HFFc6 (cell line): ENCODE data around the gene KIF9. TPM values are rescaled to one million over a fixed set of nuclear protein-coding genes. Genes with fewer than 3 reads are reported as not detected.

Experiments
- DNase-seq: peaks from one replicate; pipeline ENCODE4 v3.0.0-alpha.2; 2018
- H3K27ac Mint-ChIP-seq: 2 replicates; pipeline ENCODE4 v1.8.0; 2020; ENCODE audit warnings: mild to moderate bottlenecking, mixed read lengths
- H3K27me3 Mint-ChIP-seq: 2 replicates; pipeline ENCODE4 v1.8.0; 2021; ENCODE audit warnings: mild to moderate bottlenecking, moderate library complexity, mixed read lengths; ENCODE audit not compliant: insufficient read depth
- H3K36me3 Mint-ChIP-seq: 2 replicates; pipeline ENCODE4 v1.8.0; 2021; ENCODE audit warnings: low read depth, mixed read lengths
- H3K4me1 Mint-ChIP-seq: 2 replicates; pipeline ENCODE4 v1.8.0; 2020; ENCODE audit warnings: low read depth, mixed read lengths
- H3K4me3 Mint-ChIP-seq: 2 replicates; pipeline ENCODE4 v1.8.0; 2020; ENCODE audit warnings: mild to moderate bottlenecking, moderate library complexity, mixed read lengths
- H3K9me3 Mint-ChIP-seq: 2 replicates; pipeline ENCODE4 v1.8.0; 2020; ENCODE audit warnings: mild to moderate bottlenecking, mixed read lengths
- total RNA-seq, 6 experiments: library from RNA; stranded (reverse); fragmentation: NEBNext Ultra II Directional; extraction: Animal tissue kit (Norgen Biotek cat#: 25700); gene quantifications; 2 replicates in 1 of 6; 3 replicates in 5 of 6; pipeline ENCODE4 v1.2.3, GENCODE V29; 2021
- TF ChIP-seq, protein P1 (sequence below): fragments of 200-600 bp; sonication (generic); IDR thresholded peaks from 2 replicates; pipeline ENCODE4 v1.5.0; 2021; ENCODE audit warnings: antibody characterized with exemption, mild to moderate bottlenecking

KIF9 gene
- total RNA-seq, 6 experiments from 2014 or later, result 5.0 to 8.6 (median 5.7) TPM

DNA sequence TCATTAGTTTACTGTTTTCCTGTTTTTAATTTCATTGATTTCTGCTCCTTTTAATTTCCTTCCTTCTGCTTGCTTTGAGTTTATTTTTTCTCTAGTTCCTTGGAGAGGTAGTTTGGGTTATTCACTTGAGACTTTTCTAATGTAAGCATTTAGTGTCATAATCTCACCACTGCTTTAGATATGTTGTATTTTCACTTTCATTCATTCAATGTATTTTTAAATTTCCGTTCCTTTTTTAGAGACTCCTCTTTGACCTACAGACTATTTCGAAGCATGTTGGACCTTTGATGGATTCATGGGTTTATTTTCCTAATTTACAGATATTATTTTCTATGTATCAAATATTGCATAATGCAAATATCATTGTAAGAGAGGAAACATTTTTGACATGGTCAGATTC, 23.4 kb upstream of the KIF9 start:
- Mint-ChIP-seq H3K27ac (no peak overlapping the region), H3K4me3 (no peak overlapping the region), H3K4me1 (no peaks in the 10 kb centered on the region), H3K9me3 (no peaks in the 10 kb centered on the region), H3K27me3 (no peaks in the 10 kb centered on the region; the same call in 1 of the 2 replicates), H3K36me3 (peaks cover 35% of the 10 kb centered on the region)
- TF ChIP-seq, protein P1, sequence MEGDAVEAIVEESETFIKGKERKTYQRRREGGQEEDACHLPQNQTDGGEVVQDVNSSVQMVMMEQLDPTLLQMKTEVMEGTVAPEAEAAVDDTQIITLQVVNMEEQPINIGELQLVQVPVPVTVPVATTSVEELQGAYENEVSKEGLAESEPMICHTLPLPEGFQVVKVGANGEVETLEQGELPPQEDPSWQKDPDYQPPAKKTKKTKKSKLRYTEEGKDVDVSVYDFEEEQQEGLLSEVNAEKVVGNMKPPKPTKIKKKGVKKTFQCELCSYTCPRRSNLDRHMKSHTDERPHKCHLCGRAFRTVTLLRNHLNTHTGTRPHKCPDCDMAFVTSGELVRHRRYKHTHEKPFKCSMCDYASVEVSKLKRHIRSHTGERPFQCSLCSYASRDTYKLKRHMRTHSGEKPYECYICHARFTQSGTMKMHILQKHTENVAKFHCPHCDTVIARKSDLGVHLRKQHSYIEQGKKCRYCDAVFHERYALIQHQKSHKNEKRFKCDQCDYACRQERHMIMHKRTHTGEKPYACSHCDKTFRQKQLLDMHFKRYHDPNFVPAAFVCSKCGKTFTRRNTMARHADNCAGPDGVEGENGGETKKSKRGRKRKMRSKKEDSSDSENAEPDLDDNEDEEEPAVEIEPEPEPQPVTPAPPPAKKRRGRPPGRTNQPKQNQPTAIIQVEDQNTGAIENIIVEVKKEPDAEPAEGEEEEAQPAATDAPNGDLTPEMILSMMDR, result no peak
- no peak for DNase-seq

DNA sequence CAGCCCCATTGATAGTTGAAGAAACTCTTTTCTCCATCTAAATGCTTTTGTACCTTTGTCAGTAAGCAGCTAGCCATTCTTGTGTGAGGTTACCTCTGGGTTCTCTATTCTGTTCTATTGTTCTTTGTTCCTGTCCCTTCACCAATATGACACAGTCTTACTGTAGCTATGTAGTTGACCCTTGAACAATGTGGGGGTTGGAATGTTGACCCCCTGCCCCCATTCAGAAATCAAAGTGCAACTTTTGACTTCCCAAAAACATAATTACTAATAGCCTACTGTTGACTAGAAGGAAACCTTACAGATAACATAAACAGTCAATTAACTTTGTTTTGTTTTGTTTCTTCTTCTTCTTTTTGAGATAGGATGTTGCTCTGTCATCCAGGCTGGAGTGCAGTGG, 18.9 kb upstream of the KIF9 start:
- Mint-ChIP-seq H3K27me3 (no peaks in the 10 kb centered on the region), H3K4me1 (0 out of 2 replicates have a peak, but pooled peaks cover 3% of the 10 kb centered on the region), H3K4me3 (no peak overlapping the region), H3K9me3 (no peaks in the 10 kb centered on the region), H3K27ac (no peak overlapping the region), H3K36me3 (peaks cover 24% of the 10 kb centered on the region)
- no peak for DNase-seq
- TF ChIP-seq, protein P1, result no peak

DNA sequence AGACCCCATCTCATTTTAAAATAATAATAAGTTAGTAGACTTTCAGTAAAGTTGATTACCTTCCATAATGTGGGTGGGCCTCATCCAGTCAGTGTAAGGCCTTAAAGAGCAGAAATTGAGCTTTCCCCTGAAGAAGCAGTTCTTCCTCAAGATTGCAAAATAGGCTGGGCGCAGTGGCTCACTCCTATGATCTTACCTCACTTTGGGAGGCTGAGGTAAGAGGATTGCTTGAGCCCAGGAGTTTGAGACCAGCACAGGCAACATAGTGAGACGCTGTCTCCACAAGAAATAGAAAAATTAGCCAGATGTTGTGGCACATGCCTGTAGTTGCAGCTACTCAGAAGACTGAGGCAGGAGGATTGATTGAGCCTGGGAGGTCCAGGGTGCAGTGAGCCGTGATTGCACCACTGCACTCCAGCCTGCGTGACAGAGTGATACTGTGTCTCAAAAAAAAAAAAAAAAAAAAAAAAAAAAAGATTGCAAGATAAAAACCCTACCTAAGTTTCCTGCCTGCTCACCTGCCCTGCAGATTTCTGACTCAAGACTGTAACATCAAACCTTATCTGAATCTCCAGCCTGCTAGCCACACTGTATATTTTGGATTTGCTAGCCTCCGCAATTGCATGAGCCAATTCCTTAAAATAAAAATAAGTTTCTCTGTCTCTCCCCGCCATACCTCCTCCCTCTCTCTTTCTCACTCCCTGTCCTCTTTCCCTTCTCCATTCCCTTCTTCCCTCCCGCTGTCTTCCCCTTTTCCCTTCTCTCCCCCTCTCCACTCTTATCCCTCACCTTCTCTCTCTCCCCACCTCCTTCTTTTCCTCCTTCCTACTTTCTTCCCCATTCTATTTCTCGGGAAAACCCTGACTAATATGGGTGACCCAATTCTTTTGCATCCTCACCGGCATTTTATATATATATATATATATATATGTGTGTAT, 17.1 kb upstream of the KIF9 start:
- H3K4me3 Mint-ChIP-seq, result no peak overlapping the region
- TF ChIP-seq, protein P1, result no peak

DNA sequence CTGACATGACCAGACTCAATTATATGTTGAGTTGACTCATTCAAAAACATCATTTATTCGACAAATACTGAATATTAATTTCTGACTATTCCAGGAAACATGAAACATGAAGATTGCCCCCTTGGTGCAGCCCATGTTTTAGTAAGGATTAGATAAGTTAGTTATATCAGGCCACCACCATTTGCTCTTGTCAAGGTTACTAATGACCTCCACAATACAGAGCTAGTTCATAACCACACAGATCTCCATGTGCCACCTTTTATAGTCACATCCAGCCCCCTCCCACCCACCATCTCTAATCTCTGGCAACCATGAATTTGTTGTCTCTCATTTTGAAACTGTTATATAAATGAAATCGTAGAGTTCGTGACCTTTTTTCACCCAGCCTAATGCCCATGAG, 15.8 kb upstream of the KIF9 start:
- Mint-ChIP-seq H3K4me3 (no peak overlapping the region), H3K27me3 (peaks cover 1% of the 10 kb centered on the region; the same call in 1 of the 2 replicates), H3K4me1 (0 out of 2 replicates have a peak, but pooled peaks cover 8% of the 10 kb centered on the region), H3K36me3 (peaks cover 20% of the 10 kb centered on the region), H3K27ac (no peak overlapping the region), H3K9me3 (no peaks in the 10 kb centered on the region)
- DNase-seq, result no peak
- TF ChIP-seq, protein P1, result no peak

More for the DNA sequence above, 17.1 kb upstream of the KIF9 start:
- Mint-ChIP-seq H3K9me3 (no peaks in the 10 kb centered on the region), H3K27ac (no peak overlapping the region), H3K4me1 (0 out of 2 replicates have a peak, but pooled peaks cover 8% of the 10 kb centered on the region), H3K27me3 (peaks cover 1% of the 10 kb centered on the region; the same call in 1 of the 2 replicates), H3K36me3 (peaks cover 22% of the 10 kb centered on the region)
- no peak for DNase-seq

DNA sequence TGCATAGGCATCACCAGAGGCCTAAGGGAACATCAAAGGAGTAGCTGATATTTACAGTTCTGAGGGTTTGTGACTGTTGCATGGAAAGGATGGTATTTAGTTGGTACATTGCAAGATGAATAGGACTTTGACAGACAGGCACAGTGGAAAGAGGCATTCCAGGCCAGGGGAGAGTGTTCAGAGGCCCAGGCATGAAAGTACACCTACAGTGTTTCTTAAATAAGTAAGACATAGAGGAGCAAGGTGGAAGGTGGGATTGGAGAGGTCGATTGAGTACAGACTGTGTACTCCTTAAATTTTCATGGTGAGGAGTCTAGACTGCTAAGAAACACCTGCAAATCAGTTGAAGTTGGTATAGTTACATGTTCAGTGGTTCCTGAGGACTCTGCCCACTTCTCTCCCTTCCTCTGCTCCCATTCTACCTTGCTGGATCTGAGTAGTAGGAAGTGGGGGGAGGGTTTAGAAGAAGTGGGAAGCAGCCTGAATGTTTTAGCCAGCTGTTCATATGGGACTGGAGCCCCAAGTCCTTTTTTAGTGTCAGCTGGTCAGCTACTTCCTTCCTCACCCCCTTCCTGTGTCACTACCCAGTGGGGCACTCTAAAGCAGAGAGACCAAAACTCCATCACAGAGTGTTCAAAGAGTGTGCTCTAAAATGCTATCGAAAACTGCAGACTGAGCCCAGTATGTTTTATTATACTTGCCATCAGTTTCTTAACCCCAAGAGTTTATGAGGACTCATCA, 14.1 kb upstream of the KIF9 start:
- Mint-ChIP-seq H3K4me1 (0 out of 2 replicates have a peak, but pooled peaks cover 8% of the 10 kb centered on the region), H3K4me3 (no peak overlapping the region), H3K36me3 (peaks cover 5% of the 10 kb centered on the region; the same call in 1 of the 2 replicates), H3K27me3 (peaks cover 1% of the 10 kb centered on the region; the same call in 1 of the 2 replicates), H3K27ac (no peak overlapping the region), H3K9me3 (no peaks in the 10 kb centered on the region)
- TF ChIP-seq, protein P1, result no peak
- no peak for DNase-seq
